CD4-positive, alpha-beta T cell treated with Interferon alpha-2 for 1 hour (primary cell): ENCODE measurements around the gene ANGPT4.
"Not testable (repeated sequence)": the region's sequence is repeated elsewhere in the genome, so short reads cannot be mapped to it uniquely, and the experiment has no call there.

ENCODE experiments used
- DNase-seq, 2 donors: peaks; one replicate each; pipeline ENCODE4 v3.0.0-alpha.2; 2020 to 2022

The ANGPT4 gene

GRCh38 chr20:905396-905961, 10.7 kb downstream of the ANGPT4 start:
- DNase-seq = no peak

- DNase-seq = no peak
These were observed 12.0 kb downstream of the ANGPT4 start for GRCh38 chr20:904039-904545.

DNA sequence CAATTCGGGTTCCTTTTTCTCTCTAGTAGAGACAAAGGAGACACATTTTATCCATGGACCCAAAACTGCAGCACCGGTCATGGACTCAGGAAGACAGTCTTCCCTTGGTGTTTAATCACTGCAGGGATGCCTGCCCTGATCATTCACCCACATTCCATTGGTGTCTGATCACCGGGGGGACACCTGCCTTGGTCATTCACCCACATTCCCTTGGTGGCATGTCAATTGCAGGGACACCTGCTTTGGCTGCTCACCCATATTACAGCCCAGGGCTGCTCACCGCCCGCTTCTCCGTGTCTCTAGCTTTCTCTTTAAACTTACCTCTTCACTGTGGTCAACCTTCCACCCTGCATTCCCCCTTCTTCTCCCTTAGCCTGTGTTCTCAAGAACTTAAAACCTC, 18.7 kb downstream of the ANGPT4 start:
- not testable (repeated sequence) for DNase-seq

GRCh38 chr20:896501-897025, 19.6 kb downstream of the ANGPT4 start:
- DNase-seq = no peak

DNA sequence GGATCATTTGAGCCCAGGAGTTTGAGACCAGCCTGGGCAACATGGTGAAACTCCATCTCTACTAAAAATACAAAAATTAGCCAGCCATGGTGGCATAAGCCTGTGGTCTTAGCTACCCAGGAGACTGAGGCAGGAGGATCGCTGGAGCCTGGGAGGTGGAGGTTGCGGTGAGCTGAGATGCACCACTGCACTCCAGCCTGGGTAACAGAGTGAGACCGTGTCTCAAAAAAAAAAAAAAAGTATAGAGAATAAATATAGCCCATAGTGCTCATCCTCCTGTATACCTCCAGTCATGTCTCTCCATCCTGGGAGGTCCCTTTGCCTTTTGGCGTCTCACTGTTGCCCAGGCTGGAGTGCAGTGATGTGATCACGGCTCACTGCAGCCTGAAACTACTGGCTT, 23.8 kb downstream of the ANGPT4 start:
- not testable (repeated sequence) for DNase-seq

DNA sequence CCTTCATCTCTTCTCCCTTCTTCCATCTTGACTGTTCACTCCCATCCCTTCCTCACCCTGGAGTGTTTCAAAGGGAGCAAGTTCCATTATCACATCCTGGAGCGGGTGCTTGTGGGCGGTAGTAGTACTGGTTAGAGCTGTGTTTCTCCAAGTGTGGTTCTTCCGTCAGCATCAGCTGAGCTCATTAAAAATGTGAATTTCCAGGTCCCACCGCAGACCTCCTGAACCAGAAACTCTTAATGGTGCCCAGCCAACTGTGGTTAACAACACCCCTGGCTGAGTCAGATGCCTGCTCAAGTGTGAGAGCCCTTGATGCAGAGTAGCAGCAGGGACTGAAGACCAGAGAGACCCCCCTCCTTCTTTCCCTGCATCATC, 24.4 kb downstream of the ANGPT4 start:
- no peak for DNase-seq

- DNase-seq = no peak
These were observed 25.0 kb downstream of the ANGPT4 start for GRCh38 chr20:891058-891705.

DNA sequence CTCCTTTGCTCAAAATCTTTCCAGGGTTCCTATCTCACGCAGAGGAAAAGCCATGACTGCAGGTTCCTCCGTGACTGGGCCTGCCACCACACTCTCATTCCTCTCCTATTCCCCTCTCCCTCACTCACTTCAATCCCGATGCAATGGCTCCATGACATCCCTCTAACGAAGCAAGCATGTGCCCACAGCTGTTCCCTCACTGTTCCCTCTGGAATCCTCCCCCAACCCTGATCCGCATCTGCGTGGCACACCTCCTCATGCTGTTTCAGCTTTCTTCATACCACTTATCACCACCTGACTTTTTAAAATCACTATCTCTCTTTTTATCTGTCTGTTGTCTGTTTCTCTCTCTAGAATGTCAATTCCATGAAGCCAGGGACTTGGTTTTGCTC, 25.5 kb downstream of the ANGPT4 start:
- DNase-seq = no peak

DNA sequence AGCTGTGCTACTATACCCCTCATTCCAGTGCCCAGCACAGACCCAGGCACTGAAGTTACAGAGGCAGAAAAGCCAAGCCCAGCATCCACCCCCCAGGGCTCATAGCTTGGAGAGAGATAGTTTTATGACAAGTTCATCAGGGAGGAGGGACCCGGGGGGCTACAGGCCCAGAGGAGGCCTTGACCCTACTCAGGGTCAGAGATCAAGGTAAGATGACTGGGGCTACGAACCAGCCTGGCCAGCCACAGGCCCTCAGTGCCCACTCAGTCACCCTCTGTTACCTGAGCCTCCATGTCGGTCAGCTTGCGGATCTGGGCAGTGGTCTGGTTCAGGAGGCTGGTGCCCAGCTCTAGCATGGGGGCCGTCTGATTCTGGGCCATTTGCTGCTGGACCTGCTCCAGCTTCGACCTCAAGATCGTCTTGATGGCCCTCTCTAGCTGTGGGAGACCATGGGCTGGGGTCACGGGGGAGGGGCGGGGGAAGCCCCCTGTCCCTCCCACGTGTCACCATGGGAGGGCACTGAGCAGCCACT, 26.1 kb downstream of the ANGPT4 start:
- DNase-seq = no peak

GRCh38 chr20:889106-889505, 27.0 kb downstream of the ANGPT4 start:
- no peak for DNase-seq

- DNase-seq = no peak
These were observed 28.1 kb downstream of the ANGPT4 start for GRCh38 chr20:888057-888456.

- DNase-seq = peak in 1 of 2 donors; percentile 1
These were observed 29.0 kb downstream of the ANGPT4 start for GRCh38 chr20:887137-887536.

DNA sequence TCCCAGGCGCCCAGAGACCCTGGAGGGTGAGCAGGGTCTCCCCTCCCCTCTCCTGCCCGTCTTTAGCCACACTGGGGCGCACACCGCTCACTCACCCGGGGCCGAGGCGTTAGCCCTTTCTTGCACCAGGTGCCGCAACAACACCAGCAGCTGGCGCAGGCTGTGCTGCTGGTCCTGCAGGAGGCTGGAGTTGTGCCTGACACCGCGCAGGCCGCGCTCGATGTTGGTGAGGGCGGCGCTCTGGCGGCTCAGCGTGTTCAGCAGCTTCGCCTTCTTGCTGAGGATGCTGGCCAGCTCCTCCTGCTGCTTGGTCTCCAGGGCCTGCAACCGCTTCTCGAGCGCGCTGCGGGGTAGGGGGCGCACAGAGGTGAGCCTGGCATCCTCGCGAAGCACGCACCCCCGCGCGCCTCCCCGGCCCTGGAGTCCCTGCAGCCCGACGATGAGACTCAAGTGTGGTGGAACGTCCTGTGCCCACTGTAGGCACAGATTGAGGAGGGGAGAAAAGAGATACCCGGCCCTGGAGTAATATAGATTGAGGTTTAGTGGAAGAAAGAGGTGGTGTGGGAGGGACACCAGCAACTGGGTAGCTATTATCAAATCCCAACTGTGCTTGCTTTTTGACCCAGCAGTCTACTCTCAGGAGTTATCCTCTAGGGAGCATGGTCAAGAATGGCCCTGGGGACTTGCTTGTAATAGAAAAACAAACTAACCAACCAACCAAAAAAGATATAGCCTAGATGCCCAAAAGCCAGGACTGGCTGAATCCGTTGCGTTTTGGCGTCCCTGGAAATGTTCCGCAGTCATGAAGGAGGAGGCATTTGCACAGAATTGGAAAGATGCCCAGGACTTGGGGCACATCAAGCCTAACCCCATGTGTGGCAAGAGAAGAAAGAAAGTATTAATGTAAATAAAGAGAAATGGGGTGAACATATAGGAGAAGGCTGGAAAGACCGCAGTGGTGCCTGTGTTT, 30.9 kb downstream of the ANGPT4 start:
- DNase-seq = peak in 1 of 2 donors; percentile 14

GRCh38 chr20:881783-882144, 34.4 kb downstream of the ANGPT4 start:
- DNase-seq = no peak

GRCh38 chr20:881051-881782, 34.9 kb downstream of the ANGPT4 start:
- peak in 1 of 2 donors; percentile 42 for DNase-seq

- no peak for DNase-seq
These were observed 36.5 kb downstream of the ANGPT4 start for GRCh38 chr20:879626-880025.

- no peak for DNase-seq
These were observed 37.4 kb downstream of the ANGPT4 start for GRCh38 chr20:878511-879307.

DNA sequence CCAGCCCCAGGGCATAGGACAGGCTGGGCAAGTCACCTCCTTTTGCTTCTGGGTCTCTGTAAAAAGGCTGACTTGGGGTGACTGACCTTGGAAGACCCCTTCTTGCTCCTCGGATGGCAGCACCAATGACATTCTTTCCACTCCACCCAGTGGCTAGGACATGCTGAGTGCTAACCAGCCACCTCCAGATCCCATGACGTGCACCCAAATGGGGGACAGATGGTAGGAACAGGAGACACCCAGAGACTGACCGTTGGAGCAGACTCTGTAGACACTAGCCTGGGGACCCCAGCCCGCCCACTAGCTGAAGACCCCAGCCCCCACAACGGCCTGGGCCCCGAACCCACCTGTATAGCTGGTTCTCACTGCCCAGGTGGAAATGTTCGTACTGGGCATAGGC, 38.3 kb downstream of the ANGPT4 start:
- DNase-seq = no peak

GRCh38 chr20:875115-875514, 41.0 kb downstream of the ANGPT4 start:
- no peak for DNase-seq

GRCh38 chr20:873875-874607, 42.1 kb downstream of the ANGPT4 start:
- DNase-seq = no peak
